Activated CD4-positive, CD25-positive, alpha-beta regulatory T cell treated with anti-CD3 and anti-CD28 coated beads, Interleukin-2, amount 50 U/mL, for 24 hours (primary cell): ENCODE data around the gene GPR153.

ENCODE experiments used
- ATAC-seq, 2 donors: fragments of 150-1000 bp; cut with Tn5 transposase; one replicate each; pipeline ENCODE4 v1.10.0; 2021; ENCODE audit warnings: mild to moderate bottlenecking in 1 of 2, moderate library complexity in 1 of 2

Gene GPR153

DNA sequence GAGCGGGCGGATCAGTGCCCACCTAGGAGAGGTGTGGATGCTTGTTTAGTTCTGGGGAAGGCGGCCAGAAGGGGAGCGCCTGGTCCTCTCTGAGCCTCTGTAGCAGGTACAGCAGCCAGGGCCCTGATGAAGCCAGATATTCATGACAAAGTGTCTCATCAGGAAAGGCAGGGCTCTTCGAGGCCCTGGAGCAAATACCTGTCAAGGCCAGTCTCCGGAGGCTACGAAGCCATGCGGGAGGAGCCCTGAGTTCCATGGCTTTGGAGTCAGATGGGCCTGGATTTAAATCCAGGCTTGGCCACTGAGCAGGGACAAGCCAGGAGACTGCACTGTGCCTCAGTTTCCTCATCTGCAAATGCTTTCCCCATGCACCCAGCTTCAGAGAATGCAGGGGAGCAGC, 25.4 kb upstream of the GPR153 start:
- no peak for ATAC-seq

GRCh38 chr1:6285336-6285735, 24.4 kb upstream of the GPR153 start:
- ATAC-seq, result no peak

GRCh38 chr1:6282577-6283270, 21.8 kb upstream of the GPR153 start:
- no peak for ATAC-seq

DNA sequence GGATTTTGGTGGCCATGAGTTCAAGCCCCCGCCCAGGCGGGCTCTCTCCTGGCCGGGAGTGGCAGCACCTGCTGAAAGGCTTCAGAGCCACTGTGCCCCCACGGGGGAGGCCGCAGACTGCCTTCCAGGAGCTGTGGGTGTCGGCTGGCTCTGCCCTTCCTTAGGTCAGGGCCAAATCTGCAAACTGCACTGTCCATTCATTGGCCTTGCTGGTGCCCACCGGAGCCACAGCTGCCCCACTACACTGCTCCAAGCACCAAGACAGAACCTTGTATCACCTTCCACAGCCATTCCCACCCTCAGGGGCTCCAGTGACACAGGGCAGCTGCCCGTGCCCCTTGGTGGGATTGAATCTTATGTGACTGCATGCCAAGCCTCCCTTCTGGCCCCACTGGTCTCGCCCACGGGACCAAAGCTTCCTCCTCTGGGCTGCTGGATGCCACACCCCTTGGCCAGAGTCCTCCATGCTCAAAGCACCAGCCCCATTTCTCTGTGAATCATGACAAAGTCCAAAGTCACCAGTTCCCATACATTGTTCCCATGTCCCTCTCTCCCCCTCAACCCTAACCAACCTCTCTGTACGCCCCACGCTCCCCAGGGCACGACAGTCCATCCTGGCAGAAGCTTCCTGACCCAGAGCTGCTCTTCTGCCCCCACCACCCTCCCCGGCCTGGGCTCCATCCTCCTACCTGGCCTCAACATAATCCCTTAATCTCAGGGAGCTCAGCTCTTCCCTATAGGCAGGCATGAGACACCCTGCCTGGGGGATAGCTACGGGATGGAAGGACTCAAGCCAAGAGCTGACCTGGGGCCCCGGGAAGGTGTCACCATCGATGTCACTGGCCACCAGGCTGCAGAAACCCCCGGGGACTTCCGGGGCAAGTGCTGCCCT, 20.9 kb upstream of the GPR153 start:
- no peak for ATAC-seq

DNA sequence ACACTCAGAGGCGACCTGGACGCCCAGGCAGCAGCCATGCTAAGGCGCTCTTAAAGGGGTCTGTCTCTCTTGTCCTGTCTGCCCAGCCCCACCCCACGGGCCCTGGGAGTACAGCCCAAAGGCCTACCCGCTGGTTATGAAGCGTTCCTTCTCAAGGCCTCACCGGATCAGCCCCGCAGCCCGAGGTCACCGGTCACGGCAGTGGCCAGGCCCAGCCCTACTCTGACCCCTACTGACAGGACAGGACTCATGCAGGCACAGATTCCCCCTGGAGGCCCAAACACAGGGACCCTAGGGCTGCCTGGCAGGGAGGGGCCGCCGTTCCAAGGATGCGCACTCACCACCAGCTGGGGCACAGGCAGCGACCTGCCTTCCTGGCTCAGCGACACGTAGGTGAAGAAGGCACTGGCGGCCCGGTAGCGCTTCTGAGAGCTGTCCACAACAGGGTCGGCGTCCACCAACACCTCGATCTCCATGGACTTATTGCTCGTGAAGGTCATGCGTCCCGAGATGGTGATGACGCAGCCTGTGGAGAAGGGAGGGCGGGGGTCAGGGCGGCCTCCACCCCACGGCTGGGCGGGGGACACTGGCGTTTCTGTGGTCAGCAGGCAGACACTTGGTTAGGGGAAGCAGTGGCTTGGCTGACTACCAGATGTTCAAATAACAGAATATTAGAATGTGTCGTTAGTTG, 20.0 kb upstream of the GPR153 start:
- ATAC-seq, result no peak

DNA sequence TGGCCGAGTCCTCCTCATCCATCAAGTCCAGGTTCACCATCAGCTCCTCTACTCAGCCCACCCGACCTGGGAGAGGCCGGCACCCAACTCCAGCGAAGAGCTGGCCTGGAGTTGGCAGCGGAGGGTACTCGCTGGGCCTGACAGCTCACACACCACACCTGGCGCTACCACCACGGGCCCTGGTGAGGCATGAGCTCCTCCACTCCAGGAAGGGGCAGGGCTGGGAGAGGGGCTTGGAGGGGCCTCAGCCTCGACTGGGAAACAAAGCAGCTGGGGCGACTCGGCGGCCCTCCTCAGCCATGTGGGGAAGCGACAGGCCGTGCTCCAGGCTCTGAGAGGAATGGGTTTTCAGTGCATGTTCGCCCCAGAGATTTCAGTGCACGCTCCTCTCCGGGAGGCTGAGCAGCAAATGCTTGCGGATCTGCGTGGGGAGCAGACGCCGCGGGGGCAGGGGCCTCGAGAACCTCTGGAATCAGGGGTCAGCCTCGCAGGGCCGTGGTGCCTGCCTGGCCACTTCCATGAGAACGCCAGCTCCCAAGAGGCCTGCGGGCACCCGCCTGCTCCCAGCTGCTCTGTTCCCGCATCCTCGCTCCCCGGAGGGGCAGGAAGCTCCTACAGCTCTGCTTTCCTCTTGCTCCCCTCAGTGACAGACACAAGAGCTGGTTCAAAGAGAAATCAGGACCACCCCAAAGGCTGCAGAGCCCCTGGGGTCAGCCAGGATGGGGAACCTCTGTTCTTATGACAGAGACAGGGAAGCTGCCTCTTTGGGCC, 18.9 kb upstream of the GPR153 start:
- ATAC-seq, result no peak

DNA sequence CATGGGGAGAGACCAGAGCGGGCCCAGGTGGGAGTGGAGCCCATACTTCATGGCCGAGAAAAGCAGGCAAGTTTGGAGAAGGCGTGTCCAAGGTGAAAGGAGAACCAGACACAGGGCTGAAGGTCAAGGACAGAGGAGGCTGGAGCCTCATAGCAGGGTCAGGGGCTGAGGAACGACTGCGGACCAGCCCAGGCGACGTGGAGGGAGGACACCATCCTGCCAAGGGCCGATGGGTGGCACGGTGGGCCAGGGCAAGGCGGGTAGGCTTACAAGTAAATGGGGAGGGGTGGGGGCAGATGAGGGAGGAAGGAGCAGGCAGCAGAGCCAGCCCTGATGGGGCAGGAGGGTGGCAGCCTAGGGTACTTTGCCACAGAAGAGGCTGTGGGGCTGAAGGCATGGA, 18.2 kb upstream of the GPR153 start:
- no peak for ATAC-seq

GRCh38 chr1:6278263-6278662, 17.4 kb upstream of the GPR153 start:
- no peak for ATAC-seq

DNA sequence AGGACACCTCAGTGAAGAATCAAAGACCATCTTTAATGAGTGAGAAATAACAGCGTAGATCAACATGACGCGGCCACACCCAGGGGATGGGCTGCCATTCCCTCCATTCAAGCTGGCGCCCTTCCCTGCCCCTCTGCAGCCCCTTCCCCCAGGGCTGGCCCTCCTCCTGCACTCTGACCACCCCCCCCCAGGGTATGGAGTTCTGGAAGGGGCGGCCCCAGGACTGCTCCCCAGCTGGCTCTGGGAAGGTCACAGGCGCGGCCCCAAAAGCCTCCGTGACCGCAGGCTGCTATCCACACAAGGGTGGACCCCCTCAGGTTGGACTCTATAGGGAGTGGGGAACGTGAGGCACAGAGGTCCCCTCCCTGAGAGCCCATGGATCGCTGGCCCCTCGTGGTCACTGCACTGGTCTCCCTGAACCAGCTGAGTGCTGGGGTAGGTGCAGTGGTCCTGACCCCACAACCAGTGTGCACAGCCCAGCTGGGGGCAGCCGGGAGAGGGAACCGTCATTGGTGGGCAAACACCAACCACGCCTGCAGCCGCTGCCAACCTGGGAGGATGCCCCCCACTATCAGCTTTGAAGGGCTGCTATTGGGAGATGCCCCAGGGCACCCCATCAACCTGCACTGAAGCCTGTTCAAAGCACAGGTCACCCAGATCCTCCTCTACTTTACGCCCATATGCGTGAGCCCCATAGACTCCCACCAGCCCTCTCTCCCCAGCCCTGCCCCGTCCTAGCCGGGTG, 16.1 kb upstream of the GPR153 start:
- ATAC-seq, result no peak

- ATAC-seq, result no peak
Measured at GRCh38 chr1:6275826-6276782, 15.2 kb upstream of the GPR153 start.

- no peak for ATAC-seq
Measured at GRCh38 chr1:6274622-6275139, 13.8 kb upstream of the GPR153 start.

DNA sequence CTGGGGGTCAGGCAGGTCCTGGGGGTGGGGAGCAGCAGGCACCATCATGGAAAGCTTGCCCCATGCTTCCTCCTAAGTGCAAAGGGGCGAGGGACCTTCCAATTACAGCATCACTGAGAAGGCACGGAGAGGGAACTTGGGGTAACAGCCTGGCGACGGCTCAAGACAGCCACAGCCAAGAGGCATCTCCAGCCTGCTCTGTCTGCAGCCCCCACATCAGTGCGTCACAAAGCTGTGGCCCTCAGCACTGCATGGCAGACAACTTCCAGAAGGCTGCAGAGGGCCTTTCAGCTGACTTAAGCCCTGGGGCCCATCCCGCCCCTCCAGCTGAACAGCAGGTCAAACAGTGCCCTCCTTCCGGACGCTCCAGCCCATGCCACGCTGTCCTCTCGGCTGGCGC, 13.2 kb upstream of the GPR153 start:
- no peak for ATAC-seq

DNA sequence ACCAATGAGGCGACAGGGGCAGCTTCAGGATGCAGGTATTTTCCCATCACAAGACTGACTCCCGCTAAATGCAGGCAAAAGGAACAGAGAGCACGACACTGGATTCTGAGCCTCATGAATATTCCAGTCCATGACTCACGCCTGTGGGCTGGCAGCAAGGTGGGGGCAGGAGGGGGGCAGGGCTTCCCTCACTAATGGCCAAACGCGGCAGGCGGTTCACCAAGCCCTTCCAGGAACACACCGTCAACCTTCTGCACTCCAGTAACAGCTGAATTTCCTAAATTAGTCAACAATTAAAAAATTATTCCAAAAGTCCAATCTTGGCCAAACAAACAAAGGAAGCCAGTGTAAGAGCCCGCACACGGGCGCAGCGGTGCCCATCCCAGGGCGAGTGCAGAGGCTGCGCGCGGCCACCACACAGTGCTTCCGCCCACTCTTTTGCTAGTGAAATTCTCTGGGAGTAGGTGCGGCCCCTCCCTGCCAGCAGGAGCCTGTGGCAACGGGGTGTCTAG, 12.5 kb upstream of the GPR153 start:
- ATAC-seq, result no peak

DNA sequence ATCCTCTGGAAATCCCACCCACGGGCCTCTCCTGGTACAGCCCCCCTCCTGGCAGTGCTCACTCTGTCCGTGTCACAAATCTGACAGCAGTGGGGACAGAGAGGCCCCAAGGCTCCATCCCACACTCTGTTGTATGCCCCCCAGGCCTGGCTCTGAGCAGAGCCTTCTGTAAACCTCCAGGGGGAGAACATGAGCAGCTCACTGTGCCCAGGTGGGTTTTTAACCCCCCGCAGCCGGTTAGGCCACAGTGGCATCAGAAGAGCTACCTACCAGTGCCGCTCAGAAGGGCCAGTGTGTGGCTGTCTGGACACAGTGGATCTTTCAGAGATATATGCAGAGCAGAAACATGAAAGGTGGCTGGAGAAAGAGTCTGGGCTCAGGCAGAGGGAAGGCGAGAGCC, 12.0 kb upstream of the GPR153 start:
- ATAC-seq, result no peak

- ATAC-seq, result no peak
Measured at GRCh38 chr1:6272452-6272851, 11.6 kb upstream of the GPR153 start.

- ATAC-seq, result no peak
Measured at GRCh38 chr1:6271554-6271953, 10.7 kb upstream of the GPR153 start.

GRCh38 chr1:6271006-6271405, 10.1 kb upstream of the GPR153 start:
- no peak for ATAC-seq

DNA sequence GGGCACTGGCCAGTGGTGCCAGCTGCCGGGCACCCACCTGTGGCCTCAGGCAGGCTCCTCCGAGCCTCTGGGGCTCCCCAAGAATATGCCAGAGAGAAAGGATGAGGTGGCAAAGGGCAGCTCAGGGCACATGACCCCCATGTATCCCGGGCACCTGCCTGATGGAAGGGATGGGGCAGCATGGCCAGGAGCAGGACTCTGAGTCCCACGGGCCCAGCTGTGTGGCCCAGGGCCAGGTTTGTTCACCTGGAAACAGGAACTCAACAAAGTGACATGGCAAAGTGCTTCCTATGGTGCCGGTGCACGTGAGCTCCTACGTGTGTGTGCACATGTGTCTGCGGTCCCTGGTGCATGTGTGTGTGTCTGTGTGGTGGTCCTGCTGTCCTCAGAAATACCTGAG, 9.5 kb upstream of the GPR153 start:
- ATAC-seq, result no peak

- no peak for ATAC-seq
Measured at GRCh38 chr1:6269720-6270400, 9.0 kb upstream of the GPR153 start.

- no peak for ATAC-seq
Measured at GRCh38 chr1:6269296-6269695, 8.4 kb upstream of the GPR153 start.
